NCI-H146 treated with DMSO at 0.1 percent for 48 hours (cell line): ENCODE results near the gene ALLC.
"Not testable (repeated sequence)": the region's sequence is repeated elsewhere in the genome, so short reads cannot be mapped to it uniquely, and the experiment has no call there.

ENCODE experiments used
- DNase-seq: peaks from one replicate; lab custom pipeline; 2025; ENCODE audit not compliant: unreplicated experiment; lab: John Stamatoyannopoulos, UW

ALLC gene

GRCh38 chr2:3654011-3654410 lies 4.0 kb upstream of the ALLC start:
- no peak for DNase-seq

- DNase-seq: no peak
Measured at GRCh38 chr2:3654531-3655225, 3.3 kb upstream of the ALLC start.

- DNase-seq: no peak
Measured at GRCh38 chr2:3655871-3656761, 1.9 kb upstream of the ALLC start.

- no peak for DNase-seq
Measured at GRCh38 chr2:3656762-3657721, 958 bp upstream of the ALLC start.

GRCh38 chr2:3659447-3660432 lies 1.7 kb downstream of the ALLC start:
- DNase-seq: no peak

GRCh38 chr2:3660640-3661039 lies 2.6 kb downstream of the ALLC start:
- DNase-seq: not testable (repeated sequence)

GRCh38 chr2:3661149-3661660 lies 3.2 kb downstream of the ALLC start:
- DNase-seq: no peak

- peak; percentile 13 for DNase-seq
Measured at GRCh38 chr2:3662239-3662638, 4.2 kb downstream of the ALLC start.

GRCh38 chr2:3664118-3664517 lies 6.1 kb downstream of the ALLC start:
- no peak for DNase-seq

GRCh38 chr2:3664925-3665324 lies 6.9 kb downstream of the ALLC start:
- no peak for DNase-seq

GRCh38 chr2:3665886-3666612 lies 8.0 kb downstream of the ALLC start:
- DNase-seq: no peak

GRCh38 chr2:3666613-3666975 lies 8.6 kb downstream of the ALLC start:
- no peak for DNase-seq

GRCh38 chr2:3667151-3667631 lies 9.2 kb downstream of the ALLC start:
- no peak for DNase-seq

GRCh38 chr2:3669656-3670055 lies 11.7 kb downstream of the ALLC start:
- DNase-seq: no peak

- no peak for DNase-seq
Measured at GRCh38 chr2:3670376-3670775, 12.4 kb downstream of the ALLC start.

GRCh38 chr2:3670941-3671340 lies 12.9 kb downstream of the ALLC start:
- DNase-seq: no peak

- DNase-seq: no peak
Measured at GRCh38 chr2:3672861-3673678, 15.1 kb downstream of the ALLC start.
